Spinal cord (tissue), 10 donors: ENCODE data around the gene MAGI1. TPM values are rescaled to one million over a fixed set of nuclear protein-coding genes. Genes with fewer than 3 reads are reported as not detected.
"Not testable (repeated sequence)": the region's sequence is repeated elsewhere in the genome, so short reads cannot be mapped to it uniquely, and the experiment has no call there.

ENCODE experiments used
- DNase-seq, 6 donors: peaks; one replicate each; pipeline versions ENCODE4 v3.0.0 to v3.0.0-alpha.2; 2013 to 2015; ENCODE audit warnings: low spot score in 6 of 6, low read depth in 4 of 6
- H3K27ac ChIP-seq: one replicate; pipeline ENCODE4 v1.5.1; 2013; ENCODE audit warnings: low read depth, low read length, control low read depth
- H3K27me3 ChIP-seq: one replicate; pipeline ENCODE4 v1.6.1; 2013; ENCODE audit warnings: low read length; ENCODE audit not compliant: control insufficient read depth, insufficient read depth
- H3K36me3 ChIP-seq: one replicate; pipeline ENCODE4 v1.6.1; 2013; ENCODE audit warnings: low read length; ENCODE audit not compliant: control insufficient read depth, insufficient read depth
- H3K4me1 ChIP-seq: one replicate; pipeline ENCODE4 v1.6.1; 2013; ENCODE audit warnings: low read length; ENCODE audit not compliant: control insufficient read depth, insufficient read depth
- H3K4me3 ChIP-seq: one replicate; pipeline ENCODE4 v1.5.1; 2013; ENCODE audit warnings: low read depth, low read length, control low read depth
- H3K9me3 ChIP-seq: one replicate; pipeline ENCODE4 v1.6.1; 2013; ENCODE audit warnings: low read length; ENCODE audit not compliant: control insufficient read depth, insufficient read depth
- WGBS: methylation state at CpG from one replicate; pipeline ENCODE4 v1.1.5; 2013; ENCODE audit warnings: missing lambda C conversion rate; ENCODE audit not compliant: insufficient coverage; 5-methylcytosine and 5-hydroxymethylcytosine counted together
- polyA plus RNA-seq, 2 donors: library from polyadenylated mRNA; unstranded; fragments of 120-200 nt; gene quantifications; one replicate each; pipeline ENCODE4 v1.2.1, GENCODE V29; 2013; ENCODE audit not compliant: insufficient read length in 2 of 2
- total RNA-seq, 2 donors: library from RNA; depleted of rRNA in 1 of 2; stranded (reverse); fragments of 120-200 nt in 1 of 2; fragments of >200 nt in 1 of 2; gene quantifications; one replicate each; pipeline versions ENCODE4 v1.2.3 to v1.2.4, GENCODE V29; 2013 to 2014
- donor health status: healthy.

The MAGI1 gene
- total and polyA plus RNA-seq, 4 donors, result 41.5 to 86.3 (median 62.7) TPM

DNA sequence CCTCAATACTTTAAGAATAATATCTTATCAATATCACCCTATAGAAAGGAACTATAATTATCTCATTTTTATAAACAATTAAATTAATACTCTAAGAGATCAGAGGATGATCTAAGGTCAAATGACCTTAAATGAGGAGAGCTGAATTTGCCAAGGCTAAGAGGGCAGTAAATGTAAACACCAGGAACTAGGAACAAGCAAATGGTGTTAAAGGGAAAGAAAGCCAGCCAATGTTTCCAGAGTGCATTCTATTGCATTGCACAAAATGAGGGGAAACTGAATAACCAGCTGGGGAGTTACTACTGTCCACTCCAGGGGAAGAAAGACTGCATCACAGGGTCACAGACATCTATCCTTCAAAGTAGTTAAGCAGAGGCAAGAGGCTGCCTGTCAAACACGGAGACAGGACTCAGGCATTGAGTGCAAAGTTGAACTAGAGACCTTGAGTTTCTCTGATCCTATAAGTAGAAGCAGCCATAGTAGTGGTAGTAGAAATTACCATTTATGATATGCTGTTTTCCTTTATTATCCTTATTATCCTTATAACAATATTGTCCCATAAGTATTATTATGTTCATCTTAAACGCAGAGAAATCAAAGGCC, 466.4 kb downstream of the MAGI1 start:
- peaks cover under 1% of the 10 kb centered on the region for H3K4me1 ChIP-seq
- H3K27ac ChIP-seq, result no peak overlapping the region
- H3K27me3 ChIP-seq, result no peaks in the 10 kb centered on the region
- 83% methylated on average over 1 of the region's 2 CpGs for WGBS
- no peaks in the 10 kb centered on the region for H3K36me3 ChIP-seq
- no peak for DNase-seq
- no peak overlapping the region for H3K4me3 ChIP-seq
- peaks cover 3% of the 10 kb centered on the region for H3K9me3 ChIP-seq

DNA sequence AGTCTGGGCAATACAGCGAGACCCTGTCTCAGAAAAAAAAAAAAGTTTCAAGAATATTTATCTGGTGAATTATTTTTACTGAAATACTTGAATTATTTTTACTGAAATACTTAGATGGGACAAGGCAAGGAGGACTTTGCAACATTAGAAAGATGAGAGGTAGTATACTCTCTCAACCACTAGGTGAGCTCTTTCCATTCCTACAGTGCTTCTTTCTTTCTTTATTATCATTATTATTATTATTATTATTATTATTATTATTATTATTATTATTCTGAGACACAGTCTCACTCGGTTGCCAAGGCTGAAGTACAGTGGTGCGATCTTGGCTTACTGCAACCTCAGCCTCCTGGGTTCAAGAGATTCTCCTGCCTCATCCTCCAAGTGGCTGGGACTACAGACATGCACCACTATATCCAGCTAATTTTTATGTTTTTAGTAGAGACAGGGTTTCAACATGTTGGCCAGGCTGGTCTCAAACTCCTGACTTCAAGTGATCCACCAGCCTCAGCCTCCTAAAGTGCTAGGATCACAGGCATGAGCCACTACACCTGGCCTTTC, 468.8 kb downstream of the MAGI1 start:
- Histone ChIP-seq H3K27ac (no peak overlapping the region), H3K36me3 (no peaks in the 10 kb centered on the region), H3K4me3 (no peak overlapping the region), H3K9me3 (peaks cover 3% of the 10 kb centered on the region), H3K27me3 (no peaks in the 10 kb centered on the region), H3K4me1 (no peaks in the 10 kb centered on the region)
- no CpG with 5 or more reads among the region's 3 CpGs for WGBS
- no peak for DNase-seq

- no peak overlapping the region for H3K4me3 ChIP-seq
- H3K4me1 ChIP-seq, result no peaks in the 10 kb centered on the region
- DNase-seq, result no peak
- peaks cover 3% of the 10 kb centered on the region for H3K9me3 ChIP-seq
- no peaks in the 10 kb centered on the region for H3K36me3 ChIP-seq
- 86% methylated on average over 1 of the region's 1 CpG for WGBS
- no peaks in the 10 kb centered on the region for H3K27me3 ChIP-seq
- no peak overlapping the region for H3K27ac ChIP-seq
These were observed 469.6 kb downstream of the MAGI1 start for GRCh38 chr3:65569129-65569528.

GRCh38 chr3:65568497-65568896, 470.2 kb downstream of the MAGI1 start:
- no peak for DNase-seq
- no CpG with 5 or more reads among the region's 3 CpGs for WGBS

GRCh38 chr3:65565744-65566143, 473.0 kb downstream of the MAGI1 start:
- WGBS, result no CpG with 5 or more reads among the region's 11 CpGs
- H3K4me1 ChIP-seq, DNase-seq, H3K27ac ChIP-seq, H3K27me3 ChIP-seq, H3K36me3 ChIP-seq, H3K4me3 ChIP-seq, H3K9me3 ChIP-seq: not testable (repeated sequence)

More at GRCh38 chr3:65568497-65568896, 470.2 kb downstream of the MAGI1 start:
- H3K9me3 ChIP-seq, result peaks cover under 1% of the 10 kb centered on the region
- H3K27me3 ChIP-seq, result no peaks in the 10 kb centered on the region
- no peak overlapping the region for H3K4me3 ChIP-seq
- no peaks in the 10 kb centered on the region for H3K36me3 ChIP-seq
- no peak overlapping the region for H3K27ac ChIP-seq
- H3K4me1 ChIP-seq, result peaks cover 2% of the 10 kb centered on the region

- H3K27me3 ChIP-seq, result no peaks in the 10 kb centered on the region
- H3K9me3 ChIP-seq, result no peaks in the 10 kb centered on the region
- DNase-seq, result no peak
- no peaks in the 10 kb centered on the region for H3K36me3 ChIP-seq
- H3K4me3 ChIP-seq, result no peak overlapping the region
- H3K4me1 ChIP-seq, result peaks cover 2% of the 10 kb centered on the region
- WGBS, result no CpG with 5 or more reads among the region's 3 CpGs
- no peak overlapping the region for H3K27ac ChIP-seq
These were observed 474.2 kb downstream of the MAGI1 start for GRCh38 chr3:65564483-65564882.

DNA sequence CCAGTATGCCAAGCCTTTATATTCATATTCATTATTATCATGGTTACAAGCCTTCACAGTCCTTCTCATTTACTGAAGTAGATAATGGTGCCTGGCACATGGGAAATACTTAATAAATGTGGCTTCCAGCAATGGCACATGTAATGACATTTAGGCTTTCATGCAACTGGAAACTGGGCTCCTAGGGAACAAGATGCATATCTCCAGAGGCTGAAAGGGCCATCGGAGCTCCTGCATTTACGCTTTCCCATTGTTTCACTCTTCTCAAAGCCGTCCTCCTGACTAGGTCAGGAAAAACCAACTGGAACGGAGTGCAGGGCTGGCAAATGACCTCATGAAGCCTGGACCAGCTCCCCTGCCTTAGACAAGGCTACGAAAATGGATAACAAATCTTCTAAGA, 474.9 kb downstream of the MAGI1 start:
- whole genome bisulfite sequencing, result 49% methylated on average over 4 of the region's 5 CpGs
- no peak overlapping the region for H3K4me3 ChIP-seq
- H3K27ac ChIP-seq, result no peak overlapping the region
- no peak for DNase-seq
- H3K4me1 ChIP-seq, result peaks cover 2% of the 10 kb centered on the region
- no peaks in the 10 kb centered on the region for H3K36me3 ChIP-seq
- H3K9me3 ChIP-seq, result no peaks in the 10 kb centered on the region
- H3K27me3 ChIP-seq, result no peaks in the 10 kb centered on the region

DNA sequence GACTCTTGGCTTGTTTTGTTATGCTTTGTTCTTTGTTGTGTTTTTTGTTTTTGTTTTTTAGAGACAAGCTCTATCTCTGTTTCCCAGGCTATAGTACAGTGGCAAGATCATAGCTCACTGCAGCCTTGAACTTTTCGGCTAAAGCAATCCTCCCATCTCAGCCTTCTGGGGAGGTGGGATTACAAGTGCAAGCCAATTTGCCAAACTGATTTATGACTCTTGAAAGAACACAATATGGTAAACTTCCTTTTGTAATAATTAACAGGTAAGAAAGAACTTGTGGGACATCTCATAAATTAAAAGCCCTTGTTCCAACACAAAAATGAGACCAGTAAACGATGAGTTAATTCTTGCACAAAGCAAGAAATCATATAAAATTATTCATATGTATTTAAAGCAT, 476.3 kb downstream of the MAGI1 start:
- no CpG with 5 or more reads among the region's 2 CpGs for WGBS
- H3K9me3 ChIP-seq, result no peaks in the 10 kb centered on the region
- no peak for DNase-seq
- no peaks in the 10 kb centered on the region for H3K36me3 ChIP-seq
- no peak overlapping the region for H3K27ac ChIP-seq
- H3K27me3 ChIP-seq, result no peaks in the 10 kb centered on the region
- H3K4me3 ChIP-seq, result no peak overlapping the region
- H3K4me1 ChIP-seq, result peaks cover 2% of the 10 kb centered on the region

DNA sequence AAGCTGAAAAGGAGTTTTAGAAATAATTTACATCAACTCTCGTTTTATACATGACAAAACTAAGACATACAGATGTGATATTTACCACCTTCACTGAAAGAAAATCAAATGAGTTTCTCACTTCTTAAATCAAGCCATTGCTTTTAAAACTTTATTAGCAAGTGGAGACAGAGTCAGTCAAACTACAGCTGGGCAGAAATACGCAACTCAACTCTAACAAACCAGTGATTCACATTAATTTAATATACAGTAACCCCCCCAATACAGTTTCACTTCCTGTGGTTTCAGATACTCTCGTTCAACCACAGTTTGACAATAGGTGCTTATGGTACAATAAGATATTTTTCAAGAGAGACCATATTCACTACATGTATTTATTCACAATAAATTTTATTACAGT, 477.1 kb downstream of the MAGI1 start:
- Histone ChIP-seq H3K4me1 (peaks cover 2% of the 10 kb centered on the region), H3K9me3 (no peaks in the 10 kb centered on the region), H3K27ac (no peak overlapping the region), H3K27me3 (no peaks in the 10 kb centered on the region), H3K4me3 (no peak overlapping the region), H3K36me3 (no peaks in the 10 kb centered on the region)
- no CpG with 5 or more reads among the region's 3 CpGs for WGBS
- no peak for DNase-seq

- no peak overlapping the region for H3K27ac ChIP-seq
- WGBS, result no CpG with 5 or more reads among the region's 4 CpGs
- H3K9me3 ChIP-seq, result no peaks in the 10 kb centered on the region
- H3K4me3 ChIP-seq, result no peak overlapping the region
- H3K36me3 ChIP-seq, result no peaks in the 10 kb centered on the region
- no peak for DNase-seq
- H3K27me3 ChIP-seq, result no peaks in the 10 kb centered on the region
- peaks cover 2% of the 10 kb centered on the region for H3K4me1 ChIP-seq
These were observed 477.8 kb downstream of the MAGI1 start for GRCh38 chr3:65560901-65561300.
